Activated naive CD4-positive, alpha-beta T cell treated with anti-CD3 and anti-CD28 coated beads for 36 hours (primary cell): Measurements from ENCODE around the gene CHADL. TPM values are rescaled to one million over a fixed set of nuclear protein-coding genes. Genes with fewer than 3 reads are reported as not detected.

Experiments used
- CTCF ChIA-PET: fragments of 350-600 bp; sonication (Branson Sonifier 250); formaldehyde crosslinking; loops from one replicate; lab custom pipeline; 2021; ENCODE audit warnings: antibody characterized with exemption; lab: Charles Lee
- DNase-seq: peaks from one replicate; pipeline ENCODE4 v3.0.0-alpha.2; 2020
- H3K27ac Mint-ChIP-seq: one replicate; pipeline ENCODE4 v1.8.0; 2021; ENCODE audit warnings: mild to moderate bottlenecking, mixed read lengths
- H3K27me3 Mint-ChIP-seq: one replicate; pipeline ENCODE4 v1.8.0; 2021; ENCODE audit warnings: low read depth, mixed read lengths
- H3K36me3 Mint-ChIP-seq: one replicate; pipeline ENCODE4 v1.8.0; 2021; ENCODE audit warnings: low read depth, mixed read lengths
- H3K4me1 Mint-ChIP-seq: one replicate; pipeline ENCODE4 v1.8.0; 2021; ENCODE audit warnings: low read depth, mixed read lengths
- H3K4me3 Mint-ChIP-seq: one replicate; pipeline ENCODE4 v1.8.0; 2021; ENCODE audit warnings: mild to moderate bottlenecking, moderate library complexity, mixed read lengths
- H3K9me3 Mint-ChIP-seq: one replicate; pipeline ENCODE4 v1.8.0; 2021; ENCODE audit warnings: mixed read lengths
- intact Hi-C: fragments of 100-400 bp; cut with micrococcal nuclease; formaldehyde crosslinking; loops from one replicate; pipeline ENCODE4 v1.15.1; 2023
- total RNA-seq, 2 experiments: library from RNA; stranded (reverse); gene quantifications; one replicate each; pipeline ENCODE4 v1.2.3, GENCODE V29; 2021

Gene CHADL
- total RNA-seq, 2 experiments from 2014 or later, result 0.17 TPM; not detected in 1

- Mint-ChIP-seq H3K27ac (no peak overlapping the region), H3K9me3 (no peaks in the 10 kb centered on the region), H3K4me3 (no peak overlapping the region), H3K27me3 (no peaks in the 10 kb centered on the region), H3K4me1 (no peaks in the 10 kb centered on the region), H3K36me3 (peaks cover 50% of the 10 kb centered on the region)
- DNase-seq, result no peak
- CTCF ChIA-PET, result no interaction called here
- intact Hi-C loops, result no loop called here
Measured at GRCh38 chr22:41252365-41252764, 11.6 kb upstream of the CHADL start.

- H3K27ac Mint-ChIP-seq, result no peak overlapping the region
- CTCF ChIA-PET, result no interaction called here
Measured at GRCh38 chr22:41250127-41250526, 9.4 kb upstream of the CHADL start.

GRCh38 chr22:41249442-41249841 lies 8.7 kb upstream of the CHADL start:
- no peak overlapping the region for H3K27ac Mint-ChIP-seq
- H3K9me3 Mint-ChIP-seq, result no peaks in the 10 kb centered on the region
- H3K4me3 Mint-ChIP-seq, result no peak overlapping the region
- no peak for DNase-seq
- H3K36me3 Mint-ChIP-seq, result peaks cover 38% of the 10 kb centered on the region
- CTCF ChIA-PET, result no interaction called here
- H3K4me1 Mint-ChIP-seq, result no peaks in the 10 kb centered on the region
- no peaks in the 10 kb centered on the region for H3K27me3 Mint-ChIP-seq
- intact Hi-C loops, result no loop called here

More at GRCh38 chr22:41250127-41250526, 9.4 kb upstream of the CHADL start:
- intact Hi-C loops, result no loop called here
- no peak overlapping the region for H3K4me3 Mint-ChIP-seq
- no peaks in the 10 kb centered on the region for H3K4me1 Mint-ChIP-seq
- peaks cover 39% of the 10 kb centered on the region for H3K36me3 Mint-ChIP-seq
- DNase-seq, result no peak
- H3K27me3 Mint-ChIP-seq, result no peaks in the 10 kb centered on the region
- no peaks in the 10 kb centered on the region for H3K9me3 Mint-ChIP-seq

- Mint-ChIP-seq H3K4me1 (no peaks in the 10 kb centered on the region), H3K27ac (no peak overlapping the region), H3K36me3 (peaks cover 33% of the 10 kb centered on the region), H3K4me3 (no peak overlapping the region), H3K9me3 (no peaks in the 10 kb centered on the region), H3K27me3 (no peaks in the 10 kb centered on the region)
- DNase-seq, result no peak
- CTCF ChIA-PET, result no interaction called here
- intact Hi-C loops, result no loop called here
Measured at GRCh38 chr22:41248758-41249157, 8.0 kb upstream of the CHADL start.

DNA sequence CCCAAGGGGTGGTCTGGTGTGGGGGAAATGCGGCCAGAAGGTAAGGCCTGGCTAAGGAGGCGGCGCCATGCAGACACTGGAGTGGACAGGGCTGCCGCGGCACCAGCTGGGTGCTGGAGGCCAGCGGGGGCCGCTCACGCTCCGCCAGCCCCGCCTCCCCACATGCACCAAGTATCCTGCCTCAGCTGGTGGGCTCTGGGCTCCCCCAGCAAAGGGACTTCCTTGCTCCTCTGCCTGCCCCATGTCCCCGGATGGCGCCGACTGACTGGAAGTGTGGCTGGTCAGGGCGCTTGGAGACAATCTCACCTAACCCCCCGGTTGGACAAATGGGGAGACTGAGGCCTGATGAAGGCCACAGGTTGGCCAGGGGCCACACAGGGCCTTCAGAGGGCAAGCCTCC lies 7.6 kb upstream of the CHADL start:
- Mint-ChIP-seq H3K4me3 (no peak overlapping the region), H3K27ac (no peak overlapping the region), H3K27me3 (no peaks in the 10 kb centered on the region), H3K36me3 (peaks cover 32% of the 10 kb centered on the region), H3K4me1 (no peaks in the 10 kb centered on the region), H3K9me3 (no peaks in the 10 kb centered on the region)
- DNase-seq, result no peak
- intact Hi-C loops, result no loop called here
- CTCF ChIA-PET, result interaction anchor here (0.6 to 2.4 kb wide), 2 partner anchors 11 to 64 kb away, joined by 3 to 11 read pairs; no protein-coding TSS in a partner anchor

- CTCF ChIA-PET, result interaction anchor here (0.6 to 2.4 kb wide), 3 partner anchors 10 to 143 kb away, joined by 3 to 11 read pairs (median 4); no protein-coding TSS in a partner anchor
- H3K36me3 Mint-ChIP-seq, result peaks cover 29% of the 10 kb centered on the region
- no peak overlapping the region for H3K4me3 Mint-ChIP-seq
- no peaks in the 10 kb centered on the region for H3K27me3 Mint-ChIP-seq
- DNase-seq, result no peak
- no peaks in the 10 kb centered on the region for H3K4me1 Mint-ChIP-seq
- H3K9me3 Mint-ChIP-seq, result no peaks in the 10 kb centered on the region
- intact Hi-C loops, result no loop called here
- no peak overlapping the region for H3K27ac Mint-ChIP-seq
Measured at GRCh38 chr22:41247703-41248102, 7.0 kb upstream of the CHADL start.

- Mint-ChIP-seq H3K4me1 (no peaks in the 10 kb centered on the region), H3K27me3 (no peaks in the 10 kb centered on the region), H3K4me3 (no peak overlapping the region), H3K9me3 (no peaks in the 10 kb centered on the region), H3K27ac (no peak overlapping the region), H3K36me3 (peaks cover 23% of the 10 kb centered on the region)
- no peak for DNase-seq
- CTCF ChIA-PET, result interaction anchor here (2.4 kb wide), 1 partner anchor 8 kb away, joined by 11 read pairs; no protein-coding TSS in a partner anchor
- intact Hi-C loops, result no loop called here
Measured at GRCh38 chr22:41245917-41246499, 5.3 kb upstream of the CHADL start.

DNA sequence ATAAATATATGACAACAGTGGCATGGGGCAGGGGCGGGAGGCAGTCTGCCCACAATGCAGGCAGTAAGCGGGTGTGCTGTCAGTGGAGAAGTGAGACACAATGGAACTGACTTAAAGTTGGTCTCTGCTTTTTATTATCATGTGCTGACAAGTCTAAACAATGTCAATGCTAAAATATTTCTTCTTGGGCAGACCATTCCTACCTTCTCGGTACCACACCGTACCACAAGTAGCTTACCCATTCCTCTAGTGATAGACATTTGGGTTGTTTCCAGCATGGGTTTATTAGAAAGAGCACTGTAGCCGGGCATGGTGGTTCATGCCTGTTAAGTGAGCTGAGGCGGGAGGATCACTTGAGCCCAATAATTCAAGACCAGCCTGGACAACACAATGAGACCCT lies 2.6 kb upstream of the CHADL start:
- CTCF ChIA-PET, result interaction anchor here (0.6 to 1.2 kb wide), 2 partner anchors 31 to 36 kb away, joined by 4 read pairs; no protein-coding TSS in a partner anchor
- no peaks in the 10 kb centered on the region for H3K9me3 Mint-ChIP-seq
- intact Hi-C loops, result no loop called here
- H3K27ac Mint-ChIP-seq, result peak overlapping the region; percentile 12
- peaks cover 9% of the 10 kb centered on the region for H3K36me3 Mint-ChIP-seq
- no peak overlapping the region for H3K4me3 Mint-ChIP-seq
- DNase-seq, result no peak
- peaks cover 2% of the 10 kb centered on the region for H3K4me1 Mint-ChIP-seq
- no peaks in the 10 kb centered on the region for H3K27me3 Mint-ChIP-seq

DNA sequence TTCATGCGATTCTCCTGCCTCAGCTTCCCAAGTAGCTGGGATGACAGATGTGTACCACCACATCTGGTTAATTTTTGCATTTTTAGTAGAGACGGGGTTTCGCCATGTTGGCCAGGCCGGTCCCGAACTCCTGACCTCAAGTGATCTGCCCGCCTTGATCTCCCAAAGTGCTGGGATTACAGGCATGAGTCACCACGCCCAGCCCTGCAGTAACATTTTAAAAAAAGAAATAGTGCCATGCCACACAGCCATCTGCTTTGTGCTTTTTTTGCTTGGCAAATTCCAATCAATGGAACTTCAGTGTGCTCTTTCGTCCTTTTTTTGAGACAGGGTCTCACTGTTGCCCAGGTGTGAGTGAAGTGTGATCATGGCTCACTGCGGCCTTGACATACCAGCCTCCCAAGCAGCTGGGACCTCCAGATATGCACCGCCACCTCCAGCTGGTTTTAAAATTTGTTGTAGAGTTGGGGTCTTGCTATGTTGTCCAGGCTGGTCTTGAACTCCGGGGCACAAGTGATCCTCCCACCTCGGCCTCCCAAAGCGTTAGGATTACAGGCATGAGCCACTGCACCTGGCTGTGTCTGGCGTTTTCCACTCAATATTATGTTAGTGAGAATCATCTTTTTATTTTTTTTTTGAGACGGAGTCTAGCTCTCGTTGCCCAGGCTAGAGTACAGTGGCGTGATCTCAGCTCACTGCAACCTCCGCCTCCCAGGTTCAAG lies 1.8 kb upstream of the CHADL start:
- H3K4me3 Mint-ChIP-seq, result no peak overlapping the region
- DNase-seq, result no peak
- peaks cover 2% of the 10 kb centered on the region for H3K4me1 Mint-ChIP-seq
- no peak overlapping the region for H3K27ac Mint-ChIP-seq
- intact Hi-C loops, result no loop called here
- peaks cover 6% of the 10 kb centered on the region for H3K36me3 Mint-ChIP-seq
- no peaks in the 10 kb centered on the region for H3K9me3 Mint-ChIP-seq
- CTCF ChIA-PET, result interaction anchor here (0.6 kb wide), 1 partner anchor 37 kb away, joined by 4 read pairs; no protein-coding TSS in a partner anchor
- H3K27me3 Mint-ChIP-seq, result no peaks in the 10 kb centered on the region

DNA sequence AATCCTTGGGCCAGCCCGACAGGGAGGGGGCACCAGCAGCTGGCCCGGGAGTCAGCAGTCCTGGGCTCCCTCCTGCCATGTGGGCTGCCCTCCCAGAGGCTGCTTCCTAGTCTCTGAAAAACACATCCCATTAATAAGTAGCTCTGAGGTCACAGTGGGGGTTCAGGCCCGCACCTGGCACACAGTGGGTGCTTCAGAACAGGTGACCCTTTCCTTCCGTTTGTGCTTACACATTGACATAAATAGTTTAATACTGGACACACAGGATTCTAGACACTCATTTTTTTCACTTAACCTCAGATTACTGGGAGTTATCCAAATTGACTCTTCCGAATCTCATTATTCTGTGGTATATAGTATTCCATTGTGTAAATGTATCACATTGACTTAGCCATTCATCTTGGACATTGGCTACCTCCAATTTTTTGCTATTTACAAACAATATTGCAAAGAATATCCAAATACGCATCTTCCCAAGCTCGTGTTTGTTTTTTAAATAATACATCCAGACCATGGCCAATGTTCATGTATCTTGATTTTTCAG lies 474 bp upstream of the CHADL start:
- no peaks in the 10 kb centered on the region for H3K27me3 Mint-ChIP-seq
- CTCF ChIA-PET, result no interaction called here
- no peak for DNase-seq
- intact Hi-C loops, result no loop called here
- H3K27ac Mint-ChIP-seq, result no peak overlapping the region
- H3K36me3 Mint-ChIP-seq, result no peaks in the 10 kb centered on the region
- H3K4me1 Mint-ChIP-seq, result peaks cover 9% of the 10 kb centered on the region
- no peaks in the 10 kb centered on the region for H3K9me3 Mint-ChIP-seq
- H3K4me3 Mint-ChIP-seq, result no peak overlapping the region

GRCh38 chr22:41239443-41240128 lies 1.1 kb downstream of the CHADL start:
- CTCF ChIA-PET, result interaction anchor here (0.5 kb wide), 1 partner anchor 258 kb away, joined by 3 read pairs; no protein-coding TSS in a partner anchor
- no peak overlapping the region for H3K27ac Mint-ChIP-seq
- no peak for DNase-seq
- no peaks in the 10 kb centered on the region for H3K36me3 Mint-ChIP-seq
- H3K9me3 Mint-ChIP-seq, result no peaks in the 10 kb centered on the region
- H3K4me1 Mint-ChIP-seq, result peaks cover 9% of the 10 kb centered on the region
- peak overlapping the region; percentile 46 for H3K4me3 Mint-ChIP-seq
- H3K27me3 Mint-ChIP-seq, result no peaks in the 10 kb centered on the region
- intact Hi-C loops, result no loop called here
